ENCODE results near the gene LRR1. TPM values are rescaled to one million over a fixed set of nuclear protein-coding genes. Genes with fewer than 3 reads are reported as not detected.

LRR1 gene
- total and polyA plus RNA-seq, 9 of the 15 experiments (the other 6 are each of a cell fraction or from before 2014, with no cell fraction given): 26.5 to 58.1 (median 31.8) TPM

GRCh38 chr14:49585803-49586672, 12.7 kb upstream of the LRR1 start, which contains the start of gene RPS29 (continued):
- TF ChIP-seq BRD9 (IDR thresholded peaks at IDR 0.05; ENCODE audit: low read depth, partially characterized antibody) (no peak), ZNF766 (CRISPR knock-in tag; conservative IDR thresholded peaks at IDR 0.05) (no peak), NR3C1 (CRISPR knock-in tag; IDR thresholded peaks at IDR 0.05) (no peak), U2AF2 (optimal IDR thresholded peaks at IDR 0.05; ENCODE audit: low read depth, low read length) (no peak), ZNF140 (CRISPR knock-in tag; IDR thresholded peaks at IDR 0.05) (no peak), HOXB6 (CRISPR knock-in tag; IDR thresholded peaks at IDR 0.05; ENCODE audit: borderline replicate concordance) (no peak), RBM17 (IDR thresholded peaks at IDR 0.05; ENCODE audit: borderline replicate concordance, low read depth, low read length) (no peak), DEAF1 (CRISPR knock-in tag; IDR thresholded peaks at IDR 0.05) (no peak), TSHZ1 (CRISPR knock-in tag; IDR thresholded peaks at IDR 0.05) (no peak), TCF7L2 (IDR thresholded peaks at IDR 0.05; ENCODE audit: low read depth, low read length) (no peak), ZNF253 (CRISPR knock-in tag; conservative IDR thresholded peaks at IDR 0.05) (no peak), RFX7 (CRISPR knock-in tag; IDR thresholded peaks at IDR 0.05) (no peak), RBFOX2 (IDR thresholded peaks at IDR 0.05; ENCODE audit: low read depth, low read length) (peak; percentile 90), ZNF583 (CRISPR knock-in tag; IDR thresholded peaks at IDR 0.05) (no peak), ZNF75A (CRISPR knock-in tag; IDR thresholded peaks at IDR 0.05) (no peak), DLX4 (CRISPR knock-in tag; IDR thresholded peaks at IDR 0.05) (no peak), ZNF445 (CRISPR knock-in tag; IDR thresholded peaks at IDR 0.05; ENCODE audit: low read depth) (no peak), ZNF274 (IDR thresholded peaks at IDR 0.05; ENCODE audit: borderline replicate concordance, low read depth, low read length) (no peak), MBD1 (CRISPR knock-in tag; IDR thresholded peaks at IDR 0.05) (no peak), CEBPG (CRISPR knock-in tag; IDR thresholded peaks at IDR 0.05) (no peak), CEBPG (tag; conservative IDR thresholded peaks at IDR 0.05 in 1 of 2, IDR thresholded peaks at IDR 0.05 in 1 of 2) (no peak), ZNF282 (CRISPR knock-in tag; IDR thresholded peaks at IDR 0.05) (no peak)

Measured in K562 (cell line).